Duodenal mucosa (tissue), 2 donors: ENCODE results near the gene DNPEP.

Source experiments
- H3K27ac ChIP-seq: one replicate; pipeline ENCODE4 v1.7.0; 2013; ENCODE audit warnings: low read depth, low read length
- H3K27me3 ChIP-seq, 2 donors: one replicate each; pipeline ENCODE4 v1.7.0; 2013; ENCODE audit warnings: low read length in 2 of 2, control low read depth in 1 of 2; ENCODE audit not compliant: insufficient read depth in 2 of 2, control insufficient read depth in 1 of 2
- H3K36me3 ChIP-seq, 2 donors: one replicate each; pipeline ENCODE4 v1.7.0; 2013; ENCODE audit warnings: low read length in 2 of 2, control low read depth in 1 of 2; ENCODE audit not compliant: insufficient read depth in 2 of 2, control insufficient read depth in 1 of 2
- H3K4me1 ChIP-seq, 2 donors: one replicate each; pipeline ENCODE4 v1.7.0; 2013; ENCODE audit warnings: low read length in 2 of 2, control low read depth in 1 of 2; ENCODE audit not compliant: insufficient read depth in 2 of 2, control insufficient read depth in 1 of 2
- H3K4me3 ChIP-seq, 2 donors: one replicate each; pipeline ENCODE4 v1.7.0; 2013; ENCODE audit warnings: low read length in 2 of 2, low read depth in 1 of 2
- H3K9ac ChIP-seq, 2 donors: one replicate each; pipeline ENCODE4 v1.7.0; 2013; ENCODE audit warnings: low read length in 2 of 2, low read depth in 1 of 2
- H3K9me3 ChIP-seq, 2 donors: one replicate each; pipeline ENCODE4 v1.7.0; 2013; ENCODE audit warnings: low read length in 2 of 2, control low read depth in 1 of 2; ENCODE audit not compliant: control insufficient read depth in 1 of 2

Gene DNPEP

DNA sequence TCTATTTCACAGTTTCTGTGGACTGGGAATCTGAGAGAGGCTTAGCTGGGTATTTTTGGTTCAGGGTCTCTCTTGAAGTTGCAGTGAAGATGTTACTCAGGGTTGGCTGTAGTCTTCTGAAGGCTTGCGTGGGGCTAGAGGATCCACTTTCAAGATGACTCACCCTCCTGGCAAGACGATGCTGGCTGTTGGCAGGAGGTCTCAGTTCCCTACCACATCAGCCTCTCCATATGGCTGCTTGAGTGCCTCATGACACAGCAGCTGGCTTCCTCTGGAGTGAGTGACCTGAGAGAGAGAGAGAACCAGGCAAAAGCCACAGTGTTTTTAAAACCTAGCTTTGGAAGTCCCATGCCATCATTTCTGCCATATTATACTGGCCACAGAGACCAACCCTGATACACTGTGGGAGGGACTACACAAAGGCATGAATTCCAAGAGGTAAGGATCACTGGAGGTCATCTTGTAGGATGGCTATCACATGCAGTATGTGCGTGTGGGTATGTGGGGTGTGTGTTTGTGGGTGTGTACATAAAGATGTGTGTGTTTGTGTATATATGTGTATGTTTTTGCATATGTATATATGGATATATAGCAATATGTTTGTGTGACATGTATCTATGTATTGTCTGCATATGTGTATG, 25.1 kb downstream of the DNPEP start:
- Histone ChIP-seq H3K4me1 (peaks cover 0 to 7% of the 10 kb centered on the region in 2 donors), H3K27me3 (peaks cover 14 to 16% of the 10 kb centered on the region in 2 donors), H3K27ac (no peak overlapping the region), H3K36me3 (no peaks in the 10 kb centered on the region), H3K9me3 (no peaks in the 10 kb centered on the region), H3K9ac (no peak overlapping the region), H3K4me3 (no peak overlapping the region)

- Histone ChIP-seq H3K27me3 (peaks cover 14 to 16% of the 10 kb centered on the region in 2 donors), H3K9me3 (no peaks in the 10 kb centered on the region), H3K27ac (no peak overlapping the region)
These were observed 25.6 kb downstream of the DNPEP start for GRCh38 chr2:219362072-219362471.

DNA sequence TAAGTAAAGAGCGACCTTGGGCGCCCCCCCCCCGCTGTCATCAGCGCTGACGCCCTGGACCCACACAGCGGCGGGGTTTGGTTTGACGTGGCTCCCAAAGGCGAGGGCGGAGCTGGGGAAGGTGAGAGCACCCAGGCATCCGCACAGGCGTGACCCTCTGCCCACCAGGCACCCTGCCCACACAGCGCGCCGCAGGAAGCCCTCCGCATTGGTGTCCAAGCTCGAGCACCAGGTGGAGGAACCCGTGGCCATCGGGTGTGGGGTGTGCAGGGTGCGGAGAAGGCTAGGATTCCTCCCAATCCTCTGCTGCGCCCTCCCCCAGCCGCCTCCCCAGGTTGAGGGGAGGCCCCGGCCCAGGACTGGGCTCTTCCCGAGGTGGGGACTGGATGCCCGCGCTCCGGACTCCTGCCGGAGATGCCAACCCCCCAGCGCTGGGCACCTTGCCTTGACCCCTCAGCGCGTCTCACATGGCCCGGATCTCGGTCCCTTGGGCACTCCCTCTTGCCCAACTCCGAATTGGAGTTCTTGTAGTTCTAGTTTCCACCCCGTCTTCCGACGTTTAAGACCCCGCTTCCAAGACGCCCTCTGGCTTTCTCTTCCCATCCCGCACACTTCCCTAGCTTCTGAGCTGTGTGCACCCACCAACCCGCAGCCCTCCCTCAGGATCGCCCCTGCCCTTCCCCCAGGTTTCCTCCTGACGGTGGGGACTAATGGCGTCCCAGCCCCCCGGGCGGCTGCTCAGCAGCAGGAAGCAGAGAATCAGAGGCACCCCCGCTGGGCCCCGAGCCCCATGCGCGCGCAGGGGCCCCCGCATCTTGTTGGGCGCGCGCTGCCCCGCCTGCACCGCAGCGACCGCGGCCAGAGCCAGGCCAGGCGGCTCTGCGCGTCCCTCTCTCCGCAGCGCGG, 29.3 kb downstream of the DNPEP start:
- H3K4me3 ChIP-seq = peak overlapping the region in 1 of 2 donors; percentile 16
- no peak overlapping the region for H3K9ac ChIP-seq
- no peaks in the 10 kb centered on the region for H3K36me3 ChIP-seq
- H3K27ac ChIP-seq = no peak overlapping the region
- no peaks in the 10 kb centered on the region for H3K9me3 ChIP-seq
- H3K27me3 ChIP-seq = peaks cover 21 to 24% of the 10 kb centered on the region in 2 donors
- H3K4me1 ChIP-seq = peaks cover 0 to 7% of the 10 kb centered on the region in 2 donors

More at GRCh38 chr2:219362072-219362471, 25.6 kb downstream of the DNPEP start:
- no peak overlapping the region for H3K4me3 ChIP-seq
- H3K4me1 ChIP-seq = peaks cover 0 to 7% of the 10 kb centered on the region in 2 donors
- H3K9ac ChIP-seq = no peak overlapping the region
- H3K36me3 ChIP-seq = no peaks in the 10 kb centered on the region

- no peak overlapping the region for H3K27ac ChIP-seq
These were observed 30.9 kb downstream of the DNPEP start for GRCh38 chr2:219356834-219357233.

GRCh38 chr2:219354582-219354981, 33.1 kb downstream of the DNPEP start:
- H3K9me3 ChIP-seq = no peaks in the 10 kb centered on the region
- no peak overlapping the region for H3K9ac ChIP-seq
- H3K4me1 ChIP-seq = peaks cover 0 to 7% of the 10 kb centered on the region in 2 donors
- no peaks in the 10 kb centered on the region for H3K36me3 ChIP-seq
- H3K27me3 ChIP-seq = peaks cover 21 to 25% of the 10 kb centered on the region in 2 donors
- no peak overlapping the region for H3K4me3 ChIP-seq
- H3K27ac ChIP-seq = no peak overlapping the region

More at GRCh38 chr2:219356834-219357233, 30.9 kb downstream of the DNPEP start:
- Histone ChIP-seq H3K9me3 (no peaks in the 10 kb centered on the region), H3K9ac (no peak overlapping the region), H3K36me3 (no peaks in the 10 kb centered on the region), H3K4me1 (peaks cover 0 to 7% of the 10 kb centered on the region in 2 donors), H3K4me3 (no peak overlapping the region), H3K27me3 (peaks cover 21 to 25% of the 10 kb centered on the region in 2 donors)

GRCh38 chr2:219353129-219353528, 34.6 kb downstream of the DNPEP start:
- no peak overlapping the region for H3K27ac ChIP-seq
- H3K4me3 ChIP-seq = no peak overlapping the region
- no peaks in the 10 kb centered on the region for H3K36me3 ChIP-seq
- H3K9ac ChIP-seq = no peak overlapping the region
- peaks cover 0 to 2% of the 10 kb centered on the region in 2 donors for H3K4me1 ChIP-seq
- H3K27me3 ChIP-seq = peaks cover 12 to 15% of the 10 kb centered on the region in 2 donors
- no peaks in the 10 kb centered on the region for H3K9me3 ChIP-seq

DNA sequence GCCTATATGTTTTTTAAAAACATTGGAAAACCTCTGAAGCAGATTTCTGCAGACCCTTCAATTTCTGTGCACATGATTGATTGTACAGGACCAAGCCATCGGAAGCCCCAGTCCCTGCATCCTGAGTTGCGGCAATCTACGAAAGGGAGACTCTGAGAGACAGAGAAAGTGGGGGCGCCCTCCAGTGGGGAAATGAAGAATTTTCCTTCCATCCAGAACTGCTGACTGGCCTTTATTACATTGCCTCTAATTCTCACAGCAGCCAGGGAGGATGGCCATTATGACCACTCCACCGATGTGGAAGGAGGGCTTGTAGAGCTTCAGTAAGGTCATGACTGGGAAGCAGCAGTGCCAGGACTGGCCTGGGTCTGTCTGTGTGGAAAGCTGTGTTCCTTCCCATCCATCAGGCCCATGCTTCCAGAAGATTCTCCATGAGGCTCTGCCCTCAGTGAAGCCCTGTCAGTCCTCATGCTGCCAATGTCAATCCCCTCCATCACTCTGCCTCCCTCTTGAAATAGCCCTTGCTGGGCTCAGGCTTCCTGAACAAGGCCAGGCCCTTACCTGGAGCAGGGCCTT, 35.2 kb downstream of the DNPEP start:
- Histone ChIP-seq H3K27ac (no peak overlapping the region), H3K9ac (no peak overlapping the region), H3K36me3 (no peaks in the 10 kb centered on the region), H3K4me3 (no peak overlapping the region), H3K4me1 (no peaks in the 10 kb centered on the region), H3K9me3 (no peaks in the 10 kb centered on the region), H3K27me3 (peaks cover 9 to 13% of the 10 kb centered on the region in 2 donors)

DNA sequence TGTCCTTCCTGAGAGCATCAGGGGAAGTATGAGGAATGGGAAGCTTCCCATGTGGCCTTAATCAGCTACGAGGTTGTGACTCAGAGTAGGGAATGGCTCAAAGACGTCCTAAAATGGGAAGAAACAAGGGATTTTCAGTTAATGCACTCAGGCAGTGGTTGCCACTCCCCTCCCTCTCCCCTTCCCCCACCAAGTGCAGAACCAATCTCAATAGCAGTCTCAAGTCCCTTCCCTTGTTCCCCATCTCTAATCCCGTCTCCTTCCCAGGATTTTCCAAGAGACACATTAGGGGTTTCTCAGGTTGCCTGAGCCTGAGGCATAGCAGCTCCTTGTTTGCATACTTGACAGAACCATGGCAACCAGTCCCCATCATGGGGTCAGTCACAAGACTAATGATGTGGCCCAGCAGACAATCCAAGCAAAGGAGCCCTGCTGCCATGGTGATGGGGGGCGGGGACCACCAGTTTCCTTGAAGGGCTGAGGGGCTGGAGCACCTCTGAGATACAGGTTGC, 36.9 kb downstream of the DNPEP start:
- H3K9me3 ChIP-seq = no peaks in the 10 kb centered on the region
- no peaks in the 10 kb centered on the region for H3K36me3 ChIP-seq
- no peak overlapping the region for H3K27ac ChIP-seq
- H3K27me3 ChIP-seq = peaks cover 3 to 13% of the 10 kb centered on the region in 2 donors
- no peak overlapping the region for H3K9ac ChIP-seq
- no peaks in the 10 kb centered on the region for H3K4me1 ChIP-seq
- H3K4me3 ChIP-seq = no peak overlapping the region

DNA sequence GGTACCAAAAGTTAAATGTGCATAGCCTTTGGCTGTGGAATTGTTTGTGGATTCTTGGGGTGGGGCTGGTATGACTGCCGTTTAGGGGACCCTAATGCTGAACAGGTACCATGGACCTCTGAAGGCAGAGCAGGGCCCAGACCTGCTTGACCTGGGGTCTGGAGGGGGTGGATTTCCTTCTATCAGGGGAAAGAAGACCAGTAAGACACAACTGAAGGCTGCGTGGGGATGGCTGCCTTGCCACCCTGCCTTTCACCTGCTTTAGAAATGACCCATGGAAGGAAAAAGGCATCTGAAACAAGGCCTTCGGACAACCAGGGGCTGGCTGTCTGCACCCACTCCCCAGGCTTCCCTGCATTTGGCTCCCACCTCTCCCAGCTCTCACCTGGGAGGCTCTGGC, 37.5 kb downstream of the DNPEP start:
- peaks cover 3 to 10% of the 10 kb centered on the region in 2 donors for H3K27me3 ChIP-seq

More for the DNA sequence above, 37.5 kb downstream of the DNPEP start:
- H3K4me1 ChIP-seq = no peaks in the 10 kb centered on the region
- no peaks in the 10 kb centered on the region for H3K36me3 ChIP-seq
- H3K27ac ChIP-seq = no peak overlapping the region
- H3K4me3 ChIP-seq = no peak overlapping the region
- no peaks in the 10 kb centered on the region for H3K9me3 ChIP-seq
- no peak overlapping the region for H3K9ac ChIP-seq
